Activated T-cell treated with anti-CD3 and anti-CD28 coated beads, Interleukin-2, amount 50 U/mL, for 72 hours (primary cell): Measurements from ENCODE around the gene MYL4. TPM values are rescaled to one million over a fixed set of nuclear protein-coding genes. Genes with fewer than 3 reads are reported as not detected.

Experiments used
- ATAC-seq, 2 donors: fragments of 150-1000 bp; cut with Tn5 transposase; replicated peaks in 1 of 2; 2 replicates each; pipeline ENCODE4 v1.10.0; 2021; ENCODE audit warnings: moderate library complexity in 2 of 2, mild to moderate bottlenecking in 1 of 2
- DNase-seq, 2 donors: peaks; one replicate each; pipeline ENCODE4 v3.0.0; 2021 to 2022; ENCODE audit warnings: mixed read lengths in 1 of 2
- H3K27ac Mint-ChIP-seq: one replicate; pipeline ENCODE4 v1.8.0; 2022; ENCODE audit warnings: mild to moderate bottlenecking, moderate library complexity, mixed read lengths
- H3K27me3 Mint-ChIP-seq: one replicate; pipeline ENCODE4 v1.8.0; 2022; ENCODE audit warnings: low read depth, mixed read lengths
- H3K36me3 Mint-ChIP-seq, 2 donors: one replicate each; pipeline ENCODE4 v1.8.0; 2022; ENCODE audit warnings: mixed read lengths in 2 of 2, mild to moderate bottlenecking in 1 of 2; ENCODE audit not compliant: insufficient read depth in 2 of 2
- H3K4me1 Mint-ChIP-seq: one replicate; pipeline ENCODE4 v1.8.0; 2022; ENCODE audit warnings: low read depth, mixed read lengths
- H3K4me3 Mint-ChIP-seq, 2 donors: one replicate each; pipeline ENCODE4 v1.8.0; 2022; ENCODE audit warnings: mild to moderate bottlenecking in 2 of 2, mixed read lengths in 2 of 2, moderate library complexity in 2 of 2
- H3K9me3 Mint-ChIP-seq, 2 donors: one replicate each; pipeline ENCODE4 v1.8.0; 2022; ENCODE audit warnings: mixed read lengths in 2 of 2
- total RNA-seq, 2 donors: library from RNA; stranded (reverse); gene quantifications; one replicate each; pipeline ENCODE4 v1.2.3, GENCODE V29; 2022

The MYL4 gene
- total RNA-seq, 2 donors from 2014 or later, result not detected

DNA sequence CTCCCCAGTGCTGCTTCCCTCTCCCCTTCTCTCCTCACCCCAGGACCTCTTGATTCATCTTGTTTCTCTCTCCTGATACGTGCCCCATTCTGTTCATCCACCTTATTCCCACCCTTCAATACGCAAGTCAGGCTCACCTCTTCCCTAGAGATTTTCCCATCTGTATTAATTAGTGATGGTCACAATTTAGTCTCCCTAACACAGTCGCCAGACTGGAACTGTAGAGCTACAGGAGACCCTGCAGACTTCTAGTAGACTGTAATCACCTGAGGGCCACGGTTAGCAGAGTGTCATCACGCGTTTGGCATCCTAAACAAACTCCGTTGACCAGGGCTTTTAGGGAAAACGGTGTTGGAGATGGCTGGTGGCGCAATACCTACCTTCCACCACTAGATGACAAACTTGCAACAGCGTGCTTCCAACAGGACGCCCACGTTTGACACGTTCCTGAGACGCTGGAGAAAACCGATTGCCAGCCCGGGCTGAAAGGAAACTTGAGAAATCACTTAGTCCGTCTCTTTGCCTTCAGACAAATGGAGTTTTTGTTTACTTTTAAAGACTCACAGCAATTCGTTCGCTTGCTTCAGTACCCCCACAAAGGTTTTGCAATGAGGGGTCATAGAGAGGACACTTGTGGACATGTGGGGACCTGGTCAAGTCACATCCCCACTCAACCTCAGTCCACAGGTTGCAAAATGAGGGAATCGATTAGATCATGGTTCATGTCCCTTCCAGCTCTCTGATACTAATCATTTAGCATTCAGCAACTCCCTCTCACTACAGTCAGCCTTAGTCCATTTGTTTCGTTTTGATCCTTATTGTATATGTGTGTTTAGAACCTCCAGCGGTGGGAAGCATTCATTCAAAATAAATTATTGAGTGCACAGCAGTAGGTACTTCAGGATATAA, 20.6 kb downstream of the MYL4 start:
- peaks cover 12% of the 10 kb centered on the region for H3K4me1 Mint-ChIP-seq
- H3K4me3 Mint-ChIP-seq, result peak overlapping the region; percentile 49 to 71
- H3K27me3 Mint-ChIP-seq, result peaks cover 22% of the 10 kb centered on the region
- no peak overlapping the region for H3K27ac Mint-ChIP-seq
- no peaks in the 10 kb centered on the region for H3K9me3 Mint-ChIP-seq
- H3K36me3 Mint-ChIP-seq, result no peaks in the 10 kb centered on the region
- DNase-seq, result peak; percentile 73 to 78
- ATAC-seq, result peak; percentile 83 to 84

DNA sequence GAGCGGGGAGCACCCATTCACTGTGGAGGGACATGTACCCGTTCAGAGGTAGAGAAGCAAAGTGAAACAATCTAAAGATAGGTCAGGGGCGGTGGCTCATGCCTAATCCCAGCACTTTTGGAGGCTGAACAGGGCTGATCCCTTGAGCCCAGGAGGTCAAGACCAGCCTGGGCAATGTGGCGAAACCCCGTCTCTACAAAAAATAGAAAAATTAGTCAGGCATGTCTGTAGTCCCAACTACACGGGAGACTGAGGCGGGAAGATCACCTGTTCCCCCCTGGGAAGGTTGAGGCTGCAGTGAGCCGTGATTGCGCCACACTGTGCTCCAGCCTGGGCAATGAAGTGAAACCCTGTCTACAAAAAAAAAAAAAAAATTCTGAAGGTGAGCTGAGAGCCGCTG, 21.7 kb downstream of the MYL4 start:
- Mint-ChIP-seq H3K4me1 (peaks cover 12% of the 10 kb centered on the region), H3K27me3 (peaks cover 22% of the 10 kb centered on the region), H3K36me3 (no peaks in the 10 kb centered on the region), H3K27ac (no peak overlapping the region), H3K9me3 (no peaks in the 10 kb centered on the region), H3K4me3 (no peak overlapping the region)
- DNase-seq (no peak), ATAC-seq (no peak)

DNA sequence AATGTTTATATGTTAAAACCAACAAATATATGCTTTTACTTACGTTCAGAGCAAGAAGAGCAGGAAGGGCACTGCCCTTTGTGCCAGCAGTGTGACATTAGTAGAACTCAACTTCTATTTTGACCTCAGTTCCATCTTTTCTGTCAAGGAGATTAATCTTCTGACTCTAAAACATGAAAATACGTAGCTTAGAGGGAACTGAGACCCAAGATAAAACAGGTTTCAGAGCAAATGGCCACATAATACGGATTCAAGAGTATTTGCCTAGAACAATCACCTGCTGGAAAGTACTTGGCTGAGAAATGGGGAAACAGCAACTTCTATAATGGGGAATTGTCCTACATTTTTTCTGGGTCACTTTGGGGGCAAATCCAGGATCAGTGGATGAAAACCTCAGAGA, 22.2 kb downstream of the MYL4 start:
- H3K27me3 Mint-ChIP-seq, result peaks cover 22% of the 10 kb centered on the region
- H3K4me1 Mint-ChIP-seq, result peaks cover 12% of the 10 kb centered on the region
- no peaks in the 10 kb centered on the region for H3K9me3 Mint-ChIP-seq
- ATAC-seq, result no peak
- no peak overlapping the region for H3K4me3 Mint-ChIP-seq
- H3K36me3 Mint-ChIP-seq, result no peaks in the 10 kb centered on the region
- DNase-seq, result no peak
- no peak overlapping the region for H3K27ac Mint-ChIP-seq

DNA sequence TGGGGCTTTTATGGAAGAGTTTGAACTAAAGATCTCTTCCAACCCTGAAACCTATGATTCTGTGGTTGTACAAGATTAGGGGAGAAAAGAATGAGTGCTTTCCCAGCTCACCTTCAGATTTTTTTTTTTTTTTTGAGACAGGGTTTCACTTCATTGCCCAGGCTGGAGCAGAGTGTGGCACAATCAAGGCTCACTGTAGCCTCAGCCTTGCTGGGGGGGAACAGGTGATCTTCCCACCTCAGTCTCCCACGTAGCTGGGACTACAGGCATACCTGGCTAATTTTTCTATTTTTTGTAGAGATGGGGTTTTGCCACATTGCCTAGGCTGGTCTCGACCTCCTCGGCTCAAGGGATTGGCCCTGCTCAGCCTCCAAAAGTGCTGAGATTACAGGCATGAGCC, 22.7 kb downstream of the MYL4 start:
- peaks cover 12% of the 10 kb centered on the region for H3K4me1 Mint-ChIP-seq
- H3K4me3 Mint-ChIP-seq, result no peak overlapping the region
- H3K9me3 Mint-ChIP-seq, result no peaks in the 10 kb centered on the region
- no peaks in the 10 kb centered on the region for H3K36me3 Mint-ChIP-seq
- no peak for ATAC-seq
- no peak for DNase-seq
- peaks cover 22% of the 10 kb centered on the region for H3K27me3 Mint-ChIP-seq
- H3K27ac Mint-ChIP-seq, result no peak overlapping the region

DNA sequence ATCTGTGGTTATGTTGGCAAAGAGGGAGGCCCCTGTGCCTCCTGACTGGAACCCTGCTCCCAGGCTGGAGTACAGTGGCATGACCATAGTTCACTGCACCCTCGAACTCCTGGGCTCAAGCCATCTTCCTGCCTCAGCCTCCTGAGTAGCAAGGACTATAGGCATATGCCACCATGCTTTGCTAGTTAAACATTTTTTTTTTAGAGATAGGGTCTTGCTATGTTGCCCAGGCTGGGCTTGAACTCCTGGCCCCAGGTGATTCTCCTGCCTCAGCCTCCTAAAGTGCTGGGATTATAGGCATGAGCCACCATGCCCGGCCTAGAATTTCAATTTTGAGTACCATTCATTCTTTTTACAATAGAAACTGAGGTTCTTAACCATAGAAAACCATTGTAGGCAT, 23.3 kb downstream of the MYL4 start:
- Mint-ChIP-seq H3K4me1 (peaks cover 12% of the 10 kb centered on the region), H3K4me3 (no peak overlapping the region), H3K27ac (no peak overlapping the region), H3K27me3 (peaks cover 22% of the 10 kb centered on the region), H3K9me3 (no peaks in the 10 kb centered on the region), H3K36me3 (no peaks in the 10 kb centered on the region)
- no peak for DNase-seq
- ATAC-seq, result no peak

DNA sequence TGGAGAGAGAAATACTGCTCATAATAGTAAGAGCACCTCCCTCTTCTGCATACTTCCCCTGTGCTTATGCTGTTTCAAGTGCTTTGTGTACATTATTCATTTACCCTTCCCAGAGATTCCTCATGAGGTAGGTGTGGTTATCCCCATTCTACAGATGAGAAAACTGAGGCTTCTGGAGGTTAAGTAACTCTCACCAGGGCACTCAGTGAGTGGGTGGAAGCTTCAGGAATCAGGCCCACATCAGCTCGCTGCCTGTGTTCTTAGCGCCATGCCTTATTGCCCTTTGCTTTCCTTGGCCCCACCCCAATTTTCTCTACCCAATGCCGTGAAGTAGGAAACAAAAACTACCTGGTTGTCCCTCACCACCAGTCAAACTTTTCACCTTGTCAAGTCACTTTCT, 26.4 kb downstream of the MYL4 start:
- ATAC-seq (no peak), DNase-seq (no peak)
- Mint-ChIP-seq H3K27ac (no peak overlapping the region), H3K4me3 (no peak overlapping the region), H3K27me3 (peaks cover 10% of the 10 kb centered on the region), H3K36me3 (no peaks in the 10 kb centered on the region), H3K9me3 (no peaks in the 10 kb centered on the region), H3K4me1 (peaks cover 8% of the 10 kb centered on the region)

DNA sequence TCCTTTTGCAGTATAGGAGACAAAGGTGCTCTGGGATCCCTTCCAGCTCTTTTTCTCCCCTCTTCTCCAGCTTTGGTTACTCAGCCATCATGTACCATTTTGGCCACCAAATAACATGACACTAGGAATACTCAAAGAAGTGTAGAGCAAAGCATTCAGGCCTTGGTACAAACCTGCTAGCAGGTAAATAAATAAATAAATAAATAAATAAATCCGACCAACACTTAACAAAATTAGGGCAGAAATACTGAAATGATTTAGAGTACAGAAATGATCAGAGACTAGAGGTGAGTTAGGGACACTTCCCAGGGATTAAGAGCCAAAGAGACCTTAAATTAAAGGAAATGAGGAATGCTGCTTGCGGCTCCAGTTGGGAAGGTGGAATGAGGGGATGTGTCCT, 26.8 kb downstream of the MYL4 start:
- peaks cover 12% of the 10 kb centered on the region for H3K4me1 Mint-ChIP-seq
- H3K9me3 Mint-ChIP-seq, result no peaks in the 10 kb centered on the region
- H3K4me3 Mint-ChIP-seq, result no peak overlapping the region
- H3K36me3 Mint-ChIP-seq, result no peaks in the 10 kb centered on the region
- DNase-seq, result no peak
- peaks cover 6% of the 10 kb centered on the region for H3K27me3 Mint-ChIP-seq
- no peak for ATAC-seq
- no peak overlapping the region for H3K27ac Mint-ChIP-seq

DNA sequence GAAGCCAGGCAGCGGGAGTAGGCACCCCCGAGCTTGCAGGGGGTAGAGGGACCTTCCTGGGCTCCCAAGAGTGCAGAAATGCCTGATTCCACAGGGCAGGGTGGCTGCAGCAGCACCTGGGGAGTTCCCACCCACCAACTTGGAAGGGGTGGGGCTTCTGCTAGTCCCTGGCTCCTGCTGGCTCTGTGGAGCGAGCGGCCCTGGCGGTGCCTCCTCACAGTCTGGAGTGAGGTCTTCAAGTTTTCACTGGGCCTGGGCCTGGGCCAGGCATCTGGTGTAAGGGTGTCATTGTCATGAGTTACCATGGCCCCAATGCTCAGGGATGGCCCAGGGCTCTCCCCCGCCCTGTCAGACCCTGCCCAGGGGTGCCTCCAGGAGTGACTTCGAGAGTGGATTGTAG, 28.7 kb downstream of the MYL4 start:
- no peak overlapping the region for H3K27ac Mint-ChIP-seq
- no peak for ATAC-seq

DNA sequence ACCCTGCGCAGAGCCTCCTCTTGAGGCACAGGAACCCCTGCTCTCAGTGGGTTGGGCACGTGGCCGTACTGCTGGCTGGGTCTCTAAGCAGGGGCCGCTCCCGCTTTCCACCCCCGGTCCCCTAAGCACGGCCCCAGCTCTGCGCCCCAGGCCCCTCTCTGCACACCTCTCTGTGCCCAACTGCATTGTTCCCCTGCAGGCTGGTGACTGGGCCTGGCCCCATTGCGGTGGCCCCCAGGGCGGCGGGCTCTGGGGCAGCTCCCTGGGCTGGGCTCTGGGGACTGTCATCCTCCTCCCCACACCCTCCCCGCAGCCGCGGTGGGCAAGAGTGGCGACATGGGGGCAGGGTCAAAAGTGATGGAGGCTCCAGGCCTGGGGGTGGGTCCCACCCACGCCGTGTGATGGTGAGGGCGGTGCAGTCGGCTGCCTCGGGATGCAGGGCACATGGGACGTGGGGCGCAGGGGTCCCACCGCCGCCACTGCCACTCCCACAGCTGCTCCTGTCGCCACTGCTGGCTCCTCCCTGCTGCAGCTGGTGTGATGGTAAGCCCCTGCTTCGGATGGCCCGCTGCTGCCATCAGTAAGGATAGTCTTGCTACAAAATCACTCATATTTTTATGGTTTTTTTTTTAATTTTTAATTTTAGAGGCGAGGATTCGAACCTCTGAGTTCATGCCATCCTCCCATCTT, 29.3 kb downstream of the MYL4 start:
- Mint-ChIP-seq H3K4me1 (peaks cover 12% of the 10 kb centered on the region), H3K9me3 (no peaks in the 10 kb centered on the region), H3K36me3 (no peaks in the 10 kb centered on the region), H3K27ac (no peak overlapping the region), H3K27me3 (peaks cover 6% of the 10 kb centered on the region), H3K4me3 (no peak overlapping the region)
- ATAC-seq (no peak), DNase-seq (no peak)

More for the DNA sequence above, 28.7 kb downstream of the MYL4 start:
- H3K27me3 Mint-ChIP-seq, result peaks cover 6% of the 10 kb centered on the region
- H3K9me3 Mint-ChIP-seq, result no peaks in the 10 kb centered on the region
- no peak overlapping the region for H3K4me3 Mint-ChIP-seq
- no peak for DNase-seq
- H3K36me3 Mint-ChIP-seq, result no peaks in the 10 kb centered on the region
- peaks cover 12% of the 10 kb centered on the region for H3K4me1 Mint-ChIP-seq

DNA sequence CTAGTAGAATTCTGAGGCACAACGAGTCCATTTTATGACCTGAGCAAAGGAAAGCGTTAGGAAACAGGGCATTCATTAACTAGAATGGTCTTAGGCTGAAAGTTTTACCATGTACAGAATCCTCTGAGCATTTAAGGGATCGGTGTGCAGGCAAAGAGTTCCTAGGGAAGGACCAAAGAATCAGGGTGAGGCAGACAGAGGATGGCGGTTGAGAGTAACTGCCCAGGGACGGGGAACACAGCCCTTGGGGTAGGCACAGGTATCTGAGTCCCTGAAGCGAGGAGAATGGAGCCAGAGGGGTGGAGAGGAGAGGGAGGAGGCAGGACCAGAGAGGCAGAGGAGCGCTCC, 30.4 kb downstream of the MYL4 start:
- peaks cover 6% of the 10 kb centered on the region for H3K27me3 Mint-ChIP-seq
- H3K9me3 Mint-ChIP-seq, result no peaks in the 10 kb centered on the region
- H3K4me1 Mint-ChIP-seq, result peaks cover 12% of the 10 kb centered on the region
- ATAC-seq, result no peak
- no peak for DNase-seq
- H3K4me3 Mint-ChIP-seq, result no peak overlapping the region
- no peaks in the 10 kb centered on the region for H3K36me3 Mint-ChIP-seq
- H3K27ac Mint-ChIP-seq, result no peak overlapping the region

DNA sequence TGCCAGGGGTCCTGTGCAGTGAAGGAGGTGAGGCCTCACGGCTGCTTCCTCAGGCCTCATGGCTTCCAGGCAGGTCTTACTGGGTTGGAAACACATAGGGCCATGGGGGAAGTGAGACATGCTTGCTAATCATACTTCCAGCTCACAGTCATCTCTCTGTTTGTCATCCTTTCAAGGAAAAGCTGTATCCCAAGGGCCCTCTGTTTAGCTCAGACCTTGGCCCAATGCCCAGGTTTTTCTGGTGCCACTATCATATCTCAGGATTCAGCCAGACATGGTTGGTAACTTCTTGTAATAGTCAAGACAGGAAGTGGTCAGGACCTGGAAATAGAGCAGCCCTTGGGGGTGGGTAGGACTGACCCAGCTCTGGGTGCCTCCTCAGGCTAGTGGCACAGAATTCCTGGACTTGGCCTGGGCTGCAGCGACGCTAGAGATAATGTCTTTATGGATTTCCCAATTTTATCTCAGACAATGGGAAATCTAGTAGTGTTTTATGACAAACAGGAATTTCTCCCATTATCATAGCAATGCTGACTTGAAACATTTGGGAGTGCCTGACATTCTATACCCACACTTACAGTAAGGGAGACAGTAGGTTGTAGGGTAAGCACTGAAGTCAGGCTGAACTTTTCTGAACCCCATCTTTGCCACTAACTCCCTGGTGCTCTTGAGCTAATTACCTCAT, 31.0 kb downstream of the MYL4 start:
- Mint-ChIP-seq H3K4me3 (no peak overlapping the region), H3K4me1 (peaks cover 12% of the 10 kb centered on the region), H3K27me3 (peaks cover 9% of the 10 kb centered on the region), H3K27ac (no peak overlapping the region), H3K9me3 (no peaks in the 10 kb centered on the region), H3K36me3 (no peaks in the 10 kb centered on the region)
- ATAC-seq (peak in 1 of 2 donors; percentile 48), DNase-seq (no peak)

DNA sequence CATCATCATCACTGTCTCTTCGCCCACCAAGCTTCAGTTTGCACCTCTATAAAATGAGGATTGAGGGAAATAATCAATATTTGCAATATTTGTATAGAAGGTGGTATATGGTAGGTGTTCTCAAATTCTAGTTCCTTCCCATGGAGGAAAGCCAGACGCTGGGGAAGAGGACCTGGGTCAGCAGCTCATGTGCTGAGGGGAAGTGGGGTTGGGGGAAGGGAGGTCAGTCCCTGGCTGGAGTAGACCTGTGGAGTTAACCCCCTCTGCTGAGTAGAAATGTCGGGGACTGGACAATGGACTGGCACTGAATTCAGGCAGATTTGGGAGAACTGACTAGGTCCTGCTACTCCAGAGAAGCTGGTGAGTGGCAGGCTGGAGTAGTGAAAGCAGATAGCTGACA, 31.7 kb downstream of the MYL4 start:
- H3K27me3 Mint-ChIP-seq, result peaks cover 16% of the 10 kb centered on the region
- H3K4me3 Mint-ChIP-seq, result no peak overlapping the region
- H3K4me1 Mint-ChIP-seq, result peaks cover 12% of the 10 kb centered on the region
- no peaks in the 10 kb centered on the region for H3K9me3 Mint-ChIP-seq
- DNase-seq (no peak), ATAC-seq (no peak)
- H3K36me3 Mint-ChIP-seq, result no peaks in the 10 kb centered on the region
- no peak overlapping the region for H3K27ac Mint-ChIP-seq

DNA sequence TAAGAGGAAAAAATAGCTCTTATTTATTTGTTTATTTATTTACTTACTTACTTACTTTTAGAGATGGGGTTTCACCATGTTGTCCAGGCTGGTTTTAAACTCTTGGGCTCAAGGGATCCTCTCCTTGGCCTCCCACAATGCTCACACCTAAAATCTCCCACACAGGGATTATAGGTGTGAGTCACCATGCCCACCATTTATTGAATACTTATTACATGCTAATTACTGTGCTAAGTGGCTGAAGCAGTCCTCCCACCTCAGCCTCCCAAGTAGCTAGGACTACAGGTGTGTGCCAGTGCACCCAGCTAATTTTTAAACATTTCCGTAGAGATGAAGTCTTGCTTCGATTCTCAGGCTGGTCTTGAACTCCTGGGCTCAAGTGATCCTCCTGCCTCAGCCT, 33.5 kb downstream of the MYL4 start:
- H3K4me1 Mint-ChIP-seq, result peaks cover 12% of the 10 kb centered on the region
- no peak overlapping the region for H3K27ac Mint-ChIP-seq
- ATAC-seq, result no peak
- no peaks in the 10 kb centered on the region for H3K36me3 Mint-ChIP-seq
- H3K4me3 Mint-ChIP-seq, result no peak overlapping the region
- DNase-seq, result no peak
- H3K9me3 Mint-ChIP-seq, result no peaks in the 10 kb centered on the region
- H3K27me3 Mint-ChIP-seq, result peaks cover 20% of the 10 kb centered on the region
